Measurements from ENCODE around the gene ACTG1. TPM values are rescaled to one million over a fixed set of nuclear protein-coding genes. Genes with fewer than 3 reads are reported as not detected.

The ACTG1 gene
- total and polyA plus RNA-seq, 2 of the 13 experiments (the other 11 are each of a cell fraction or from before 2014, with no cell fraction given): 973 to 1,138 TPM

- TF ChIP-seq ZNF513 (CRISPR knock-in tag; conservative IDR thresholded peaks at IDR 0.05) (no peak), TCF12 (IDR thresholded peaks at IDR 0.05) (no peak), TCF12 (CRISPR knock-in tag; IDR thresholded peaks at IDR 0.05) (no peak), RELA (CRISPR knock-in tag; IDR thresholded peaks at IDR 0.05) (peak; percentile 34; the same call in 1 of the 2 replicates), PHF20 (CRISPR knock-in tag; IDR thresholded peaks at IDR 0.05) (no peak), ZSCAN31 (CRISPR knock-in tag; IDR thresholded peaks at IDR 0.05; ENCODE audit: low read depth) (no peak), MTA3 (CRISPR knock-in tag; IDR thresholded peaks at IDR 0.05) (no peak), ZNF644 (CRISPR knock-in tag; IDR thresholded peaks at IDR 0.05; ENCODE audit: low read depth) (no peak), ZZZ3 (CRISPR knock-in tag; IDR thresholded peaks at IDR 0.05; ENCODE audit: borderline replicate concordance) (peak; percentile 71; the same call in 1 of the 2 replicates), ZNF607 (CRISPR knock-in tag; IDR thresholded peaks at IDR 0.05; ENCODE audit: borderline replicate concordance) (peak; percentile 79), E2F5 (CRISPR knock-in tag; conservative IDR thresholded peaks at IDR 0.05) (no peak; the same call in 1 of the 2 replicates), ZNF33B (CRISPR knock-in tag; IDR thresholded peaks at IDR 0.05) (no peak), THAP11 (CRISPR knock-in tag; IDR thresholded peaks at IDR 0.05) (no peak), FLYWCH1 (CRISPR knock-in tag; IDR thresholded peaks at IDR 0.05) (no peak), REST (IDR thresholded peaks at IDR 0.05; ENCODE audit: borderline replicate concordance in 1 of 2, low read depth in 1 of 2, low read length in 2 of 2) (no peak), ZNF576 (CRISPR knock-in tag; IDR thresholded peaks at IDR 0.05) (no peak), ZBTB1 (CRISPR knock-in tag; IDR thresholded peaks at IDR 0.05; ENCODE audit: borderline replicate concordance) (no peak), ARNT (IDR thresholded peaks at IDR 0.05) (no peak), ZNF629 (CRISPR knock-in tag; conservative IDR thresholded peaks at IDR 0.05) (no peak), BCL6 (CRISPR knock-in tag; IDR thresholded peaks at IDR 0.05) (no peak), MYPOP (CRISPR knock-in tag; IDR thresholded peaks at IDR 0.05) (no peak), ZSCAN29 (CRISPR knock-in tag; conservative IDR thresholded peaks at IDR 0.05) (peak; percentile 59), SRSF1 (optimal IDR thresholded peaks at IDR 0.05; ENCODE audit: low read depth, low read length) (peak; percentile 57), ZNF20 (CRISPR knock-in tag; IDR thresholded peaks at IDR 0.05) (no peak)
Observed at GRCh38 chr17:81519284-81520020, 6.9 kb upstream of the ACTG1 start (continued).
